GM18861 (cell line): ENCODE measurements around the gene RHBDL1.

Experiments used
- ATAC-seq: cut with Tn5 transposase; IDR thresholded peaks from one replicate; pipeline ENCODE4 v1.9.1; 2021; ENCODE audit not compliant: unreplicated experiment

The RHBDL1 gene

DNA sequence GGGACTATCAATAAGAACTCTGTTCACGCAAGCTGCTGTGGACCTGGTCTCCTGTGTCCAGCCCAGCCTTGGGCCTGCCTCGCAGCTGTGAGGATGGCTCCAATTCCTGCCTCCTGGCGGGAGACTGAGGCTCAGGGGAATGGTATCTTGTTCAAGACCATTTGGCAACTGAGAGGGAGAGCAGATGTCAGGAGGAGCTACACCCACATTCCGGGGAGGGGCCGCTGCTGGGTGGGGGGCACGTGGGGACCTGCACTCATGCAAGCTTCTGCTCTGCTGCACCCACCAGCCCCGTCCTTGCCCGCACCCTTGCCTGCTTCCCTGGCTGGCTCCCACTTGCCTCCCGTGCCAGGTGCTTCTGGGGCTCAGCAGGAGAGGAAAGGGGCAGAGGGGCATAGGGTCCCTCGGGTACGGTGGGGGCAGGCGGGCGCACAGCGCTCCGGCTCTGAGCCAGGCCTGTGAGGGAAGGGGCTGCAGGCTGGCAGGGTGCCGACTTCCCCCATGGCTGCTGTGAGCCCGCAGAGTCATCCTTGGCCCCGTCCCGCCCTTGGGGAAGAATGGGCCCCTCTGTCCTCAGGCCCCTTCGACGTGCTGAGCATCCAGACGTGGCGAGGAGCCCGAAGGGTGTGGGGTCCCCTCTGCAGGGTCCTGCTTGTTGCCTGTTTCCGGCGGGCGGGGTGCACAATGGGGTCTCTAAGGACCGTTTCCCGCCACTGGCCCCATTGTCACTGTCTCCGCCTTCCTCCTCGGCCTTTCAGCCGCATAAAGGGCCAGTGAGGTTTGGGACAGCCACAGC, 42.2 kb downstream of the RHBDL1 start:
- no peak for ATAC-seq

DNA sequence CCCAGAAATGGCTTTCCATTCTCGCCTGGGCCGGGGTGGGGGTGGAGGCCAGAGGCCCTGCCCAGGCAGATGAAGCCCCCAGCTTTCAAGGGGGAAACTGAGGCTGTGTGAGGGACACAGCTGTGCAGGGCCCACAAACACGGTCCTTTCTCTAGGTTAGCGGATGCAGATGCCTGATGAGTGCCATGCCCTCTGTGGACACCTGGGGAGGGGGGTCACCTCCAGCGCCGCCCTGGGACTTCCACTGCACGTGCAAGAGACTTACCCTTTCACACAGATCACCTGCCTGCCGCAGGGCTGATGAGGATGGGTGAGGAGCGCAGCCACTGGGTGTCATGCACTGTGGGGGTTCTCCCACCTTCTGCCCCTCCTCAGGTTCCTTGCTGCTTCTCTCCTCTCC, 42.9 kb downstream of the RHBDL1 start:
- no peak for ATAC-seq

DNA sequence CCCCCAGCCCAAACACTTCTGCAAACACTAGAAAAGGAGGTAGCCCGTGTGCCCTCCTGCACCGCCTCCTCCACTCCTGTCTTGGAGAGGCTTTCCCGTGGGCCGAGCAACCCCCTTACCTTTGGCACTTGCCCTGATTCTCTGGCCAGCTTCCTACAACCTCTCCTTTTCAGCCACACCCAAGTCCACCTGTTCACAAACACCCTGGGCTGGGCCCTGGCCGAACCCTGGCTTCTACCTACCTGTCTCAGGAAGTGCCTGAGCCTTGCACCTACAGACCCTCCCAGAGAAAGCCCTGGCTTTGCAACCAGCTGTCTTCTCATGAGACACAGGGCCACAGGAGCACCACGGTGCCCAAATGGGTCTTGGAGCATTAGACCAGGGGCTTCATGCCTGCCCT, 43.5 kb downstream of the RHBDL1 start:
- ATAC-seq: no peak

DNA sequence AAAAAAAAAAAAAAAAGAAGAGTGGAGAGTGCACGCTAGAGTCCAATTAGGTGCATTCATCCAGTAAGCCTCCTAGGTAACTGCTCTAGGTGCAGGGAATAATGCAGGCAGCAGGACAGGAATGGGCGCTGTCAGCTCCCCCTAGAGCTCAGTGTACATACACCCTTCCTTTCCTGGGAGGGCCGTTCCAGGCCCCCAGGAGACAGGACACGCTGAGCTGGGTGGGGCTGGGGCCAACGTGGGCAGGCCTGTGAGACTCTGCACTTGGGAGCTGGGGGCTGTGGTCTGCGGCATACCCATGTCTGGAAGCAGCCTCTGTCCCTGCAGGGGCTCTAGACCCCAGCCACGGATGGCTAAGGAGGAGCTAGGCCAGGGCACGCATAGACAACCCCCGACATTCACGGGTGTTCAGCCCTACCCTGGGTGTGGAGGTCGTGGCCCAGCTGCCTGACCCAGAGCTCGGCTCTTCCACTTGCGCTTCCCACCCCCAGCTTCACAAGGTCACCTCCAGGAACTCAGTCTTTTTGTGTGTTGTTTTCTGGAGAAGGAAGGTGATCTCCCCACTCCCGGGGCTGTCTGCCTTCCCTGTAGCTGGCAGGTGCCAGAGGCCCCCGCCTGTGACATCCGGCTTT, 44.5 kb downstream of the RHBDL1 start:
- ATAC-seq: no peak

DNA sequence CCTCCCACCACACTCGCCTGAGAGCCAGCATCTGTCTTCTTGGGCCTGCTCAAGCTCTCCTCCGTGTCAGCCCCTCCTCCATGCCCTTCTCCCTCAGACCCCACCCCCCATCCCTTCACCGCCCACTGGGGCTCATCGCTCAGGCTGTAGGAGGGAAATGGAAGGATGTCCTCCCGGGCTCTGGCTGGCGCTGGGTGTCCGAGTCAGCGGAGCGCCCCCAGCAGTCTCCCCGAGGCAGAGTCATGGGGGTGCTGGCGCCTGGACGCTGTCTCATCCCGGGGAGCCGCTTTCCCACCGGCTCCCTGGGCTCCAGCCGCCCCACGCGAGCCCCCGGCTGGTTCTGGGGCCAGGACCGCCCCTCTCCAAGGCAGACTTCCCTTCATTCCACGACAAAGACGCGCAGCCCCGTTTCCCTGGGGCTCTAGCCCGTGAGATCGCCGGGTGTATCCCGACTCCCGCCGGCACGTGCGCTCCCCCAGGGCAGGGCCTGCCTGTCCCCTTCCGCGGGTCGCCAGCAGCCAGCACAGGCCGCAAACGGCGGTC, 45.0 kb downstream of the RHBDL1 start:
- peak; percentile 10 for ATAC-seq

DNA sequence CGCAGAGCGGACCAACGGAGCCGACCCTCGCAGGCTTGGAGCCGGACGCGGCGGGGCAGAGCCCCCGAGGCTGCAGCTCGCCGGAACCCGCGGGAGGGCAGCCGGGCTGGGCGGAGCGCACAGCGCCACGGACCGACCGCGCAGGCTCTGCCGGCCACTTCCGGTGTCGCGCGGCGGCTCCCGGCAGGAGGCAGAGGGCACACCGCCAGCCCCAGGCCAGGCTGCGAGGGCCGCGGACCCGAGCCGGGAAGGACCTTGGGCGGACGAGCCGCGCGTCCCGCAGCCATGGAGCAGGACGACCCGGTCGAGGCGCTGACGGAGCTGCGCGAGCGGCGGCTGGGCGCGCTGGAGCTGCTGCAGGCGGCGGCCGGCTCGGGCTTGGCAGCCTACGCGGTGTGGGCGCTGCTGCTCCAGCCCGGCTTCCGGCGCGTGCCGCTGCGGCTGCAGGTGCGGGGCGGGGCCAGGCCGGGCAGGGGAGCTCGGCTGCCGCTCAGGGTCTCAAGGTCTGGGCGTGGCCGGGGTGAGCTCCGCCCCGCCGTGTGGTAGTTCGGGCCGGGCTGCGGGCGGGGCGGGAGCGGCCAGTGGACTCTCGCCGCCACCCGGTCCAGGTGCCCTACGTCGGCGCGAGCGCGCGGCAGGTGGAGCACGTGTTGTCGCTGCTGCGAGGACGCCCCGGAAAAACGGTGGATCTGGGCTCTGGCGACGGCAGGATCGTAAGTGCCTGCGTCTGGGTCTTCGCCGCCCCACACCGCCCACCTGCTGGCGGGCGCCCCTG, 45.7 kb downstream of the RHBDL1 start, which contains the start of gene ANTKMT:
ANTKMT (plus strand) TSS at position 157 of the 775 bp plus-strand sequence; CDS start at position 286, 129 bp downstream.
- peak; percentile 56 for ATAC-seq

DNA sequence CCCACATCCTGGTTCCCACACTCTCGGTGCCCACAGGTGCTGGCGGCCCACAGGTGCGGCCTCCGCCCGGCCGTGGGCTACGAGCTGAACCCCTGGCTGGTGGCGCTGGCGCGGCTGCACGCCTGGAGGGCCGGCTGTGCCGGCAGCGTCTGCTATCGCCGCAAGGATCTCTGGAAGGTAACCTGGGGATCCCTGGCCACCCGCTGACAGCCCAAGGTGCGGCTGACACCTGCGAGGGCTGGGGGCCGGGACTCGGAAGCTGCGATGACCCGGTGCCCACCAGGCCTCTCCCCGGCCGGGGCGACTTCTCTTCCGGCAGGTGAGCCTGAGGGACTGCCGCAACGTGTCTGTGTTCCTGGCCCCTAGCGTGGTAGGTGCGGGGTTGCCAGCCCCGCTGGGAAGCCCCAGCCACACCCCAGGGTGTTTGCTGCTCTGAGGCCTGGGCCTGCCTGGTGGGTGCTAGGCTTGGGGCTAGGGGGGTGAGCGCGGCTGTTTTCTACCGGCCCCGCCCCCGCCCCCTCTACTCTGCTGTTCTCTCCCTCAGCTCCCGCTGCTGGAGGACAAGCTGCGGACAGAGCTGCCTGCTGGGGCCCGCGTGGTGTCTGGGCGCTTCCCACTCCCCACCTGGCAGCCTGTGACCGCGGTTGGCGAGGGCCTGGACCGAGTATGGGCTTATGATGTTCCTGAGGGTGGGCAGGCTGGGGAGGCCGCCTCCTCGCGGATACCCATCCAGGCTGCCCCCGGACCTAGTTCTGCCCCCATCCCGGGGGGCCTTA, 46.5 kb downstream of the RHBDL1 start:
- no peak for ATAC-seq

DNA sequence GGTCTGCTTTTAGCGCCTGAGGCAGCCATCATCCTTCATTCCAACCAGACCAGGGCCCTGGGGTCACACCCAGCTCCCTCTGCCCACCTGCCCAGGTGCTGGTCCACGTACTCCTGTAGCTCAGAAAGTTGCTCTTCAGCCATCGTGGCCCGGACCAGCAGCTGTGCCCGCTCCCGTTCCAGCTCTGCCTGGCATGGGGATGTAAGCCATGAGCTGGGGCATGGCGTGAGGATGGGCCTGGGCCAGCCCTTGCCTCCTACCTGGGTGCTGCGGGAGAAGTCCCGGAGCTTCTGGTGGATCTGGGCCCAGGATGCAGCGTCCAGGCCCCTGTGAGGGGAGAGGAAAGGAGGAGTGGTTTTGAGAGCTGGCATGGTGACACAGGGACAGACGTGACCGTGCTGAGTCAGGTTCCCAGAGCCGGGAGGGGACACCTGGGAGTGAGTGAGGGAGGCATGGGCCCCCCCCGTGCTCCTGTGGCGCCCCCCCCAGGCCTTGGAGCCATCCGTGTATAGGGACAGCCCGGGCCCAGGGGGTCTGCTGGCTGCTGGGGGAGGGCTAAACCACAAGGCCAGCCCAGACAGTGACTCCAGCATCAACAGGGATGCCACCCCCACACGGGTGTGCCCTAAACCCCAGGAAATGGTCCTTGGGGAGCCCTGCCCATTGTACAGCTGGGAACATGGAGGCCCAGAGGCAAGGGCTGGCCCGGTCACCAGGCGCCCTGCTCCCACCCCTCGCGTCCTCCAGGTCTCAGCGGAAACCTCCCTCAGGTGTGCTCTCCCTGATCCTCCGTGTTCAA, 47.6 kb downstream of the RHBDL1 start:
- no peak for ATAC-seq

DNA sequence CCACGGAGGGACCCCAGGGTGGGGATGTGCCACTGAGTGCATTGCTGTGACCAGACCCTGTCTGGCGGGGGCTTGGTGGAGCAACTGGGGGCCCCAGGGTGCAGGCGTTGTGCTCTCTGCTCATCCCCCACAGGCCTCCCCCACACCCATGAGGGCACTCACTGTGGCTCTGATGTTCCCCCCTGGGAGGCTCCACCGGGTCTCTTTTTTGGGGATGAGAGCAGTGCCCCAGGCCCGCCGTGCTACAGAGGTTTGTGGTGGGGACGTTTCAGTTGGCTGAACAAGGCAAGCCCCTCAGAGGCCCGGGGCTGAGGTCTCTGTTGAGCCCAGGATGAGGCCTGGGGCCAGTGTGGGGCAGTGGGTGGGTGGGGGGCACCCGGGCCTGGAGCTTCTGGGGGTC, 48.2 kb downstream of the RHBDL1 start:
- ATAC-seq: no peak

DNA sequence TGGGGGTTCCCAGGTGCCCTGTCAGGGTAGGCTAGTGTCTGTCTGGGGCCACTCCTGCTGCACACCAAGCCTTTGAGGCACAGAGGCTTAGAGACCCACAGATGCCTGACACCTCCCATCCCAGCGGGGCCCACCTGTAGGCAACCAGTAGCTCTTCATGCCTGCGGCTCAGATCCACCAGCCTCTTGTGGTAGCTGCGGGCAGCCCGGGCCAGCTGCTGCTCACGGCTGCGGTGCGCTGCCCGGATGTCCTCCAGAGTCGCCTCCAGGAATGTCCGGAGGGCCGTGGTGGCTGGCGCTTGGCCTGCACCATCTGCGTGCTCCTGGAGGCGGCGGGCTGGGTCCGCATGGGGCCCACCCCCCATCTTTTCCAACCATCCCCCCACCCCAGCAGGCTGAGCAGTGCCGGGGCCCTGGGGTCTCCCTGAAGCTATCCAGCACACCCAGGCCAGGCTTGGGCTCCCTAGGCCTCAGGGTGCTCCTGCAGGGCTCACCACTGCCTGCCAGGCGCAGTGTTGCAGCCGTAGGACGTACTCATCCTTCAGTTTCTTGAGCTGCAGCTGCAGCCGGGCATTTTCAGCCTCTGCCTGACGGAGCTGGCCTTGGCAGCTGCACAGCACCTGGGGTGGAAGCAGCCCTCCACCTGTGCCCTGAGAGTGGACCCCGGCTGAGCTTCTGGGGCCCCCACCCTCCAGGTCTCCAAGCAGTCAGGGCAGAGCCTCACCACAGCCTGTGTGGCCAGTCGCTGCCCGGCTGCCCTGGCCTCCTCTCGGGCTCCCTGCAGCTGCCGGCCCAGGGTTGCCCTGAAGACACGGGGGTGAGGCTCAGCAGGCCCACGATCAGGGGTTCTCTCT, 48.9 kb downstream of the RHBDL1 start:
- ATAC-seq: no peak

DNA sequence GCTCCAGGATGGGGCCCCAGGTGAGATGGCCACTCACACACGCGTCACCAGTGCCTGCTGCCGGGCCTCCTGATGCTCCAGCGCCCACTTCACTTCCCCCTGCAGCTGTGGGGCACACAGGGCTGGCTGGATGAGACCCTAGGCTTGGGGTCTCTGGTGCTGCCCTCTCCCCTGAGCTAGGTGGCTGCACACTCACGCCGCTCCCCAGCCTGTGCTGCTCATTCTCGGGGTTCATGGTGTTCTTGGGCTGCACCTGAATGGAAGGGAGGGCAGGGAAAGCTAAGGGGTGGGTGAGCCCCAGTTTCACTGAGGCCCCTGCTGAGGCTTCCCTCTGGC, 49.5 kb downstream of the RHBDL1 start:
- no peak for ATAC-seq

DNA sequence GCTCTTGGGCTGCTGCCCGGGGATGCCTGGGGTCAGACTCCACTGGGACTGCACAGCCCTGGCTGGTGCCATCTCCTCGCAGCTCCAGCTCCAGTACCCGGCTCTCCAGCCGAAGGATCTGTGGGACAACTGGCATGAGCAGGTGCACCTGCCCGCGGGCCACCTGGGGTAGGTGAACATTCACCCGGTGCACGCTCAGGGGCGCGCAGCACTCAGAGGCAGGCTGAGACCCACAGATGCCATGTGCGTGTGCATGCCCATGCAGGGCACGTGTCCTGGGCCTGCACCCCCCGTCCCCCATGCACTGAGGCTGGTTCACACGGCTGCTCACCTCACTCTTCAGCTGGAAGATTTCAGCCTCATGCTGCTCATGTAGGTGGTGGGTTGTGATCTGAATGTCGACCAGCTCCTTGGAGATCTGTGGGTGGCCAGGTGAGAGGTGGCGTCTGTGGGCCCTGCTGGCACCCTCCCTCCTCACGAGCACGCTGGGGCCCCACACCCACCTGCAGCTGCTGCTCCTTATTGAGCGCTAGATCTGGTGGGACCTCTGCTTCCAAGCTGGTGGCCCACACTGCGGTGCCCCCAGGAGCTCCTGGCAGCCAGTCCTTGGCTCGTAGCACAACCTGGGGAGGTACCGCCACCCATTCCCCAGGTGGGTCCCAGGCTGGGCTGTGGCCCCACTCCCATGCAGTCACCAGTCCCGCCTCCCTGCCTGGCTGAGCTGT, 50.2 kb downstream of the RHBDL1 start:
- no peak for ATAC-seq

DNA sequence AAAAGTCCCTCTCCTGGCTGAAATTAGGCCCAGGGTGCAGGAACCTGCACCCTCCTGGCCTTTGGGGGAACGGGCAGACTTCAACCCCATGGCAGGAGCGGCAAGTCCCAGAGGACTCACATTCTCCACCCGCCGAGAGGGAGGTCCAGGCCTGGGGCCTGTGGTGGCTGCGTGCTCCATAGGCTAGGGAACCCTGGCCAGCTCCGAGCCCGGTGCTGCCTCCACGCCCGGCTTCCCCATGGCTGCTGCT, 50.6 kb downstream of the RHBDL1 start:
- ATAC-seq: no peak

DNA sequence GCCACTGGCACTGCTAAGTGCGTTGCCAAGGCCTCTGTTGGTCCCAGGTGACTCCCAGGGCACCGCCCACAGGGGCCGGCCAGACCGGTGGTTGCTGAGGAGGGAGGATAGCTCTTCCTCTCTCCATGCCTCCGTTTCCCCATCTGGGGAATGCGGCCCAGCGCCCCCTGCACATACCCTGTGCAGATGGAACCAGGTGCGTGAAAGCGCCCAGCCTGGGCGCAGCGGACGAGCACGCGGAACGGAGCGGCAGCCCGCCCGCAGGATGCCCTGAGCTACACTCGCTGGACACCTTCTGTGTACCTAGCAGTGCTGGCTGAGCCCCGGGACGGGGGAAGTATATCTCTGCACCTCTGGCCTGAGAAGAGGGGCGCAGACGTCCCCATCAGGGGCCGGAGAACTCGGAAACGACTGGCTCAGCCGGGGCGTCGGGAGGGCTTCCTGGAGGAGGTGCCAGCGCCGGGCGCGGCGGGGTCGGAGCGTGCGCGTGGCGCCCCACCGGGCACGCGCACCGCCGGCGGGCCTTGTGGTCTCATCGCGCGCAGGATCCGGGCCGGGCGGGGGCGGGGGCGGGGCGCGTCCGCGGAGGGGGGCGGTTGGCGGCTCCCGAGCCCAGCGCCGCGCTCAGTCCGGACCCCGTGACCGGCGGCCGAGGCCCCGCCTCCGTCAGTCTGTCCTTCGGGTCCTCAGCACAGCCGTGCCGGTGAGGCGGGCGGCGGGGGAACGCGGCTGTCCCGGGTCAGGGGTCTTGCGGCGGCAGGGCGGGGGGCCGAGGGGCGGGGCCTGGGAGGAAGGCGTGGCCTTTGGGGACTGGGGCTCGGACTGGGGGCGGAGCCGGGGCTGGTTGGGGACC, 51.2 kb downstream of the RHBDL1 start, which contains the start of the genes CCDC78 and HAGHL:
CCDC78 (minus strand) TSS at position 6 of the 853 bp plus-strand sequence. CDS start 76 bp downstream, outside the sequence.
HAGHL (plus strand) TSS at position 669 of the 853 bp plus-strand sequence. CDS start 404 bp downstream, outside the sequence.
- ATAC-seq: no peak

DNA sequence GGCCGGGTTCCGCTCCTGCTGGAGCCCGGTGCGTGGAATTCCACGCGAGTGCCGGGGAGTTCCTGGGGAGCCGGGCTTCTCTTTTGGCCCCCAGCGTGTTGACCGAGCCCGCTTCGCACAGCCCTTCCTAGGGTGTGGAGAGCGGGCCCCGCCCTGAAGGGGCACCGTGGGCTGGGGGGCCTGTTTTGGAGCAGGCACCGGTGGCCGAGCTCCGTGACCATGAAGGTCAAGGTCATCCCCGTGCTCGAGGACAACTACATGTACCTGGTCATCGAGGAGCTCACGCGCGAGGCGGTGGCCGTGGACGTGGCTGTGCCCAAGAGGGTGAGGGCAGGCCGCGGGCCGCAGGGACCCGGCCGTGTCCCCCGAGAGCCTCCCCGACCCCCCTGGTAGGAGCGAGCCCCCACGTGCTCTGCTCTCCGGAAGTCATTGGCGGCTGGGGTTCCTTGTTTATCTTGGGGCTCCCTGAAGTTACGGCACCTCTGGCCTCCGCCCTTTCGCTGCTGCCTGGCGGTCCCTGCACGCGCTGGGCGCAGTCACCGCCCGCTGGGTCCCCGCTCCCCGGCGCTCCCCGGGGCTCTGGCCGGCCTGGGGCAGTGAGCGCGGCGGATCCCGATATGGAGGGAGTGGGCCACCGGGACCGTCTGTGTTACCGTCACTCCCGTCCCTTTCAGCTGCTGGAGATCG, 52.0 kb downstream of the RHBDL1 start:
- ATAC-seq: no peak
